Measurements from ENCODE around the gene CFAP73. TPM values are rescaled to one million over a fixed set of nuclear protein-coding genes. Genes with fewer than 3 reads are reported as not detected.

Gene CFAP73
- total RNA-seq, 4 donors from 2014 or later: not detected

GRCh38 chr12:113127791-113128199 is 21.7 kb upstream of the CFAP73 start:
- in situ Hi-C loops (cut with MboI; ENCODE audit: low sequenced_read_pairs in 4 of 4) (no loop called here), intact Hi-C loops (cut with DNase I; ENCODE audit: low total_unique reads) (no loop called here)
- Histone ChIP-seq H3K27me3 (no peaks in the 10 kb centered on the region), H3K27ac (no peak overlapping the region), H3K4me1 (no peaks in the 10 kb centered on the region), H3K9me3 (peaks cover 0 to 5% (median 0%) of the 10 kb centered on the region in 3 donors), H3K36me3 (no peaks in the 10 kb centered on the region), H3K4me3 (no peak overlapping the region)
- ATAC-seq: no peak
- TF ChIP-seq POLR2A (IDR thresholded peaks at IDR 0.05) (no peak), CTCF (IDR thresholded peaks at IDR 0.05 in 4 of 5, conservative IDR thresholded peaks at IDR 0.05 in 1 of 5) (no peak)
- no peak for DNase-seq

- no peak overlapping the region for H3K4me3 ChIP-seq
- DNase-seq: no peak
- H3K9me3 ChIP-seq: no peaks in the 10 kb centered on the region
- TF ChIP-seq POLR2A (IDR thresholded peaks at IDR 0.05) (no peak), CTCF (IDR thresholded peaks at IDR 0.05 in 4 of 5, conservative IDR thresholded peaks at IDR 0.05 in 1 of 5) (no peak)
- in situ Hi-C loops (cut with MboI; ENCODE audit: low sequenced_read_pairs in 4 of 4): no loop called here
- no peaks in the 10 kb centered on the region for H3K36me3 ChIP-seq
- ATAC-seq: no peak
- H3K27ac ChIP-seq: no peak overlapping the region
- no peaks in the 10 kb centered on the region for H3K27me3 ChIP-seq
- no peaks in the 10 kb centered on the region for H3K4me1 ChIP-seq
- intact Hi-C loops (cut with DNase I; ENCODE audit: low total_unique reads): no loop called here
Observed at GRCh38 chr12:113128802-113129663, 20.5 kb upstream of the CFAP73 start.

DNA sequence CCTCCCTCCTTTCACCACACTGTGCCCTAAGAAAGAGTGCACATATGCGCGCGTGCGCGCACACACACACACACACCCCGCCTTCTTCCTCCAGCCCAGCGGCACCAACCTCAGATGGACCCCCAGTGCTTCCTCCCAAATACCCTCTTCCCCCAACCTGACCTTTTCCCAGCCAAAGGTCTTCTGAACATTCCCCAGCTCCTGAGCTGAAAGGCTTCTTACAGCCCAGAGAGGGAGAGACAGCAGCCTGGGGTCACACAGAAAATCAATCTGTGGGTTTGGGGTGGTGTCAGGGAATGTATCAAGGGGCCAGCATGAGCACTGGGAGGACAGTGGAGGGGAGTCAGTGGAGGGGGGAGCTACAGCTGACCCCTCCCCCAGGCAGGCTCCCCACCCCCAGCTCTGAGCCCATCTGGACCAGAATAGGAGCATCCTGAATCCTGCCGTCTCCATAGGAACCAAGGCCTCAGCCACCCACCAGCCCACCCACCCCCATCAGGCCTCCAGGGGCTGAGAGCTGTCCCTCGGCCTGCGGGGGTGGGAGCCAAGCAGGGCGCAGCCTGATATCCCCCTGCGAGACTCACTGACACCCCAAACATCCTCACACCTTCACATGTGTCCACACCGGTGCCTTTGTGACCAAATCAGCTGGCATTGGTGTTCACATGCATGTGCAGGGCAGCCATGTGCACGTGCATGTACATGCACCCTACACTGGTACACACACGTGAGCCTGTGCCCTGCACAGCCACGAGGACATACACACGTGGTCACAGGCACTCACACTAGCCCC is 19.7 kb upstream of the CFAP73 start:
- Histone ChIP-seq H3K27me3 (peaks cover 0 to 7% (median under 1%) of the 10 kb centered on the region in 3 donors), H3K4me1 (no peaks in the 10 kb centered on the region), H3K4me3 (no peak overlapping the region), H3K27ac (no peak overlapping the region), H3K9me3 (no peaks in the 10 kb centered on the region), H3K36me3 (no peaks in the 10 kb centered on the region)
- TF ChIP-seq POLR2A (IDR thresholded peaks at IDR 0.05): no peak
- TF ChIP-seq CTCF (IDR thresholded peaks at IDR 0.05 in 4 of 5, conservative IDR thresholded peaks at IDR 0.05 in 1 of 5): no peak
- intact Hi-C loops (cut with DNase I; ENCODE audit: low total_unique reads): no loop called here
- ATAC-seq (no peak), DNase-seq (no peak)
- in situ Hi-C loops (cut with MboI; ENCODE audit: low sequenced_read_pairs in 4 of 4): no loop called here

DNA sequence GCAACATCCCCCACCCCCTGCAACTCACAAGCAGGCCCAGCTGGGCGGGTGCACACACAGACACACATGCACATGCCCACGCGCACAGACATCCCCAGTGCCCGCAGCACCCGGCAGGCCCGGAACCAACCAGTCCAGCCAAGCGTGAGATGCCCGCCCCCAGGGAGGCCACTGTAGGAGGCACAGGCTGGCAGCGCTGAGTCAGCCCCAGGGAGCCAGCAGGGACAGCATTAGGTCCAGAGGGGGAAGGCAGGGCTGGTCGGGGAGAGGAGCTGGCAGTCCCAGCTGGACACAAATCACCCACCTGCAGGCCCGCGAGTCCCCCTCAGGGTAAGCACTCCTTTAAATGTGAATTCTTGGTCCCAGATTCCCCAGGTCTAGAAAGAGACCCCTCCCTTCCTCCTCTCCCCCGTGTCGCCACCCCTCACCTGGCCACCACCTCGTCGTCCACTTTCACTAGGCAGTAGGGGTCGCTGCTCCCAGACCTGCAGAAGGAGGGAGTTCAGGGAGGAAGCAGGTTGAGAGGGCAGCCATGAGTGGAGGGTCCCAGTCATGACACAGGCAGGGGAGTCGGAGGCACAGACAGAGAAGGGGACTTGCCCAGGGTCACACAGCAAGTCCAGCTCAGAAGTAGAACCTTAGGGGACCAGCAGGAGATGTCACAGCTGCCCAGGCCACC is 18.9 kb upstream of the CFAP73 start:
- Histone ChIP-seq H3K4me1 (no peaks in the 10 kb centered on the region), H3K36me3 (no peaks in the 10 kb centered on the region), H3K4me3 (no peak overlapping the region), H3K27me3 (peaks cover 3 to 15% (median 7%) of the 10 kb centered on the region in 3 donors), H3K27ac (no peak overlapping the region), H3K9me3 (no peaks in the 10 kb centered on the region)
- in situ Hi-C loops (cut with MboI; ENCODE audit: low sequenced_read_pairs in 4 of 4): no loop called here
- TF ChIP-seq POLR2A (IDR thresholded peaks at IDR 0.05): no peak
- no peak for TF ChIP-seq CTCF (IDR thresholded peaks at IDR 0.05 in 4 of 5, conservative IDR thresholded peaks at IDR 0.05 in 1 of 5)
- DNase-seq (no peak), ATAC-seq (no peak)
- intact Hi-C loops (cut with DNase I; ENCODE audit: low total_unique reads): no loop called here
